Endothelial cell of umbilical vein (primary cell): ENCODE results near the gene CBX2.

Experiments used
- CTCF ChIP-seq, 2 donors: IDR thresholded peaks; 1 replicate in 1 of 2; 2 replicates in 1 of 2; pipeline ENCODE4 v1.5.1; 2011; ENCODE audit warnings: low read length in 2 of 2, mild to moderate bottlenecking in 2 of 2, moderate library complexity in 2 of 2, control low read depth in 1 of 2, inconsistent platforms in 1 of 2, low read depth in 1 of 2; ENCODE audit not compliant: insufficient read depth in 1 of 2; ENCODE audit errors: extremely low read depth in 1 of 2
- POLR2A ChIP-seq: IDR thresholded peaks from 2 replicates; pipeline ENCODE4 v1.6.1; 2012; ENCODE audit warnings: low read depth, mild to moderate bottlenecking, control low read depth, low read length
- POLR2AphosphoS5 ChIP-seq: IDR thresholded peaks from 2 replicates; pipeline ENCODE4 v1.6.1; 2012; ENCODE audit warnings: low read depth, mild to moderate bottlenecking, control low read depth, low read length, moderate library complexity; ENCODE audit not compliant: insufficient read depth
- TF ChIP-seq, protein P1 (sequence below): IDR thresholded peaks from 2 replicates; pipeline ENCODE4 v1.6.1; 2011; ENCODE audit not compliant: insufficient read depth, insufficient read length

DNA sequence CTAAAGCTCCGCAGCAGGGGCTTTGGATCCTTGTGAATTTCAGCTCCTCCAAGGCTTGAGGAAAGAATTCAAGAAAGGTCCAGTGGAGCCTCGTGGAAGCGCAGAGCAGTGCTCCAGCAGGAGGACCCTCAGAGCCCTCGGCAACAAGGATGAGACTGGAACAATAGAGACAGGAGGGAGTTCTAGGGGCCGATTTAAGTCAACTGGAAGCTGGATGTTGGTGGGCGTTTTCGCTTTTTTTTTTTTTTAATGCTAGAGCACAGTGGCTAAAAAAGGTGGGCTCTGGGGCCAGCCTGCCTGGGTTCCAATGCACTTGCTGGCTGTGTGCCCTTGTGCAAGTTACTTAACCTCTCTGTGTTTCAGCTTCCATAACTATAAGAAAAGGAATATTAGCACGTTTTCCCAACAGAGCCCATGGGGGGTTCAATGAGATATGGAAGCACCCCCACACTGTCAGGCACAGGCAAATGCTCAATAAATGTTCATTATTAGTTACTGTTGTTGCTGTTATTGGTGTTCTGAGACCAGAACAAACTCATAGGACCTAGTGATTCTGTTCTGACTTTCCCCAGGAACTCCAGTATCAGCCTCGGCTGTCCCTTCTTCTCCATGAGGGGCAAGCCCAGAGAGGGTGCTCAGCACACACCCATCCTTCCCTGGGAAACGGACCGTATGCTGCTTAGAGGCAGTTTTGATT lies 24.2 kb downstream of the CBX2 start:
- no peak for TF ChIP-seq POLR2A
- no peak for TF ChIP-seq CTCF (IDR thresholded peaks at IDR 0.05; ENCODE audit: extremely low read depth in 1 of 2, insufficient read depth in 1 of 2, low read depth in 1 of 2, low read length in 2 of 2)
- TF ChIP-seq, protein P1, sequence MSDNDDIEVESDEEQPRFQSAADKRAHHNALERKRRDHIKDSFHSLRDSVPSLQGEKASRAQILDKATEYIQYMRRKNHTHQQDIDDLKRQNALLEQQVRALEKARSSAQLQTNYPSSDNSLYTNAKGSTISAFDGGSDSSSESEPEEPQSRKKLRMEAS, result no peak
- no peak for TF ChIP-seq POLR2AphosphoS5
